Skeletal muscle tissue (tissue), 4 donors: ENCODE data around the gene DNAL4. TPM values are rescaled to one million over a fixed set of nuclear protein-coding genes. Genes with fewer than 3 reads are reported as not detected.

ENCODE experiments used
- H3K27ac ChIP-seq: one replicate; pipeline ENCODE4 v1.7.0; 2013; ENCODE audit warnings: mild to moderate bottlenecking, low read depth, low read length, inconsistent platforms
- H3K27me3 ChIP-seq, 3 donors: one replicate each; pipeline ENCODE4 v1.7.0; 2013; ENCODE audit warnings: low read length in 3 of 3; ENCODE audit not compliant: control insufficient read depth in 3 of 3, insufficient read depth in 3 of 3
- H3K36me3 ChIP-seq, 3 donors: one replicate each; pipeline ENCODE4 v1.7.0; 2013; ENCODE audit warnings: low read length in 3 of 3; ENCODE audit not compliant: control insufficient read depth in 3 of 3, insufficient read depth in 3 of 3
- H3K4me1 ChIP-seq, 3 donors: one replicate each; pipeline ENCODE4 v1.7.0; 2013; ENCODE audit warnings: low read length in 3 of 3, mild to moderate bottlenecking in 3 of 3; ENCODE audit not compliant: control insufficient read depth in 3 of 3, insufficient read depth in 3 of 3
- H3K4me3 ChIP-seq, 3 donors: one replicate each; pipeline ENCODE4 v1.7.0; 2013; ENCODE audit warnings: low read length in 3 of 3
- H3K9ac ChIP-seq, 3 donors: one replicate each; pipeline ENCODE4 v1.7.0; 2013; ENCODE audit warnings: low read length in 3 of 3, mild to moderate bottlenecking in 3 of 3, moderate library complexity in 2 of 3, low read depth in 1 of 3
- H3K9me3 ChIP-seq, 3 donors: one replicate each; pipeline ENCODE4 v1.7.0; 2013; ENCODE audit warnings: low read length in 3 of 3; ENCODE audit not compliant: control insufficient read depth in 3 of 3
- total RNA-seq: library from RNA; depleted of rRNA; stranded (reverse); fragments of >200 nt; gene quantifications from one replicate; pipeline ENCODE4 v1.2.3, GENCODE V29; 2014
- donor health status: Osteomylitis.

The DNAL4 gene
- total RNA-seq, 1 donor from 2014 or later: 12.0 TPM

DNA sequence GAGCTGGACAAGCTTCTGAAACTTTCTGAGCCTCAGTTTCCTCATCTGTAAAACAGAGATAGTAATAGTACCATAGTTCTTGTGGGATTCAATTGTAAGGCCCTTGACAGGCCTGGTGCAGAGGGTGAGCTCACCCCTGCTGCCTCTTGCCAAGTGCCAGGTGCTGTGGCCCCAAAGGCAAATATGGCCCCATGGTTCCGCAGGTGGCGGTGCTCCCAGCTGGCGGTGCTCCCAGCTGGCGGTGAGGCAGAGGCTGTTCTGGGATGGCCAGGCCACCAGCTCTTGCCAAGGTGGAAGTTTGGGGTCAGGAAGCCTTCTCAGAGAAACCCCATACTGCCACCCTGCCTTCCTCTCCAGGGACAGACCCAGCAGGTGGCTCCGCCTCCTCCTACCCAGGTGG lies 41.0 kb upstream of the DNAL4 start:
- no peaks in the 10 kb centered on the region for H3K9me3 ChIP-seq
- peaks cover 45 to 64% (median 51%) of the 10 kb centered on the region in 3 donors for H3K27me3 ChIP-seq
- no peaks in the 10 kb centered on the region for H3K36me3 ChIP-seq
- H3K4me1 ChIP-seq: no peaks in the 10 kb centered on the region
- no peak overlapping the region for H3K27ac ChIP-seq
- no peak overlapping the region for H3K4me3 ChIP-seq
- H3K9ac ChIP-seq: no peak overlapping the region

- H3K27ac ChIP-seq: no peak overlapping the region
- no peak overlapping the region for H3K9ac ChIP-seq
- no peak overlapping the region for H3K4me3 ChIP-seq
- no peaks in the 10 kb centered on the region for H3K36me3 ChIP-seq
- peaks cover 45 to 63% (median 50%) of the 10 kb centered on the region in 3 donors for H3K27me3 ChIP-seq
- H3K4me1 ChIP-seq: no peaks in the 10 kb centered on the region
- H3K9me3 ChIP-seq: no peaks in the 10 kb centered on the region
Observed at GRCh38 chr22:38834215-38834953, 40.4 kb upstream of the DNAL4 start.

DNA sequence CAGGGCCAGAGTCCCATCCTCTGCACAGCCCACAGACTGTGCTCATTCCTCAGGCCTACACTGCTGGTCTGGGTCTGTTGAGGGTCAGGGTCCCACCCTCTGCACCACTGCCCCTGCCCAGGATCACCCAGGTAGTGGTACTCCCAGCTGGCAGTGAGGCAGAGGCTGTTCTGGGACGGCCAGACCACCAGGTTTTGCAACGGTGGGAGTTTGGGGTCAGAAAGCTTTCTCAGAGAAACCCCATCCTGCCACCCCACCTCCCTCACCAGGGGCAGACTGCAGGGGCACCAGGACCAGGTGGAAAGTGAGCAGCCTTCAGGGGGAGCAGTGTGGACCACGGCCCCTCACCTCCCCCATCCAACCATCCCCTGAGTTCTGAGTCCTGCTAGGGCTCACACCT lies 39.1 kb upstream of the DNAL4 start:
- Histone ChIP-seq H3K4me3 (no peak overlapping the region), H3K9ac (no peak overlapping the region), H3K27ac (no peak overlapping the region), H3K36me3 (no peaks in the 10 kb centered on the region), H3K4me1 (no peaks in the 10 kb centered on the region), H3K27me3 (peaks cover 50 to 64% (median 52%) of the 10 kb centered on the region in 3 donors), H3K9me3 (no peaks in the 10 kb centered on the region)

DNA sequence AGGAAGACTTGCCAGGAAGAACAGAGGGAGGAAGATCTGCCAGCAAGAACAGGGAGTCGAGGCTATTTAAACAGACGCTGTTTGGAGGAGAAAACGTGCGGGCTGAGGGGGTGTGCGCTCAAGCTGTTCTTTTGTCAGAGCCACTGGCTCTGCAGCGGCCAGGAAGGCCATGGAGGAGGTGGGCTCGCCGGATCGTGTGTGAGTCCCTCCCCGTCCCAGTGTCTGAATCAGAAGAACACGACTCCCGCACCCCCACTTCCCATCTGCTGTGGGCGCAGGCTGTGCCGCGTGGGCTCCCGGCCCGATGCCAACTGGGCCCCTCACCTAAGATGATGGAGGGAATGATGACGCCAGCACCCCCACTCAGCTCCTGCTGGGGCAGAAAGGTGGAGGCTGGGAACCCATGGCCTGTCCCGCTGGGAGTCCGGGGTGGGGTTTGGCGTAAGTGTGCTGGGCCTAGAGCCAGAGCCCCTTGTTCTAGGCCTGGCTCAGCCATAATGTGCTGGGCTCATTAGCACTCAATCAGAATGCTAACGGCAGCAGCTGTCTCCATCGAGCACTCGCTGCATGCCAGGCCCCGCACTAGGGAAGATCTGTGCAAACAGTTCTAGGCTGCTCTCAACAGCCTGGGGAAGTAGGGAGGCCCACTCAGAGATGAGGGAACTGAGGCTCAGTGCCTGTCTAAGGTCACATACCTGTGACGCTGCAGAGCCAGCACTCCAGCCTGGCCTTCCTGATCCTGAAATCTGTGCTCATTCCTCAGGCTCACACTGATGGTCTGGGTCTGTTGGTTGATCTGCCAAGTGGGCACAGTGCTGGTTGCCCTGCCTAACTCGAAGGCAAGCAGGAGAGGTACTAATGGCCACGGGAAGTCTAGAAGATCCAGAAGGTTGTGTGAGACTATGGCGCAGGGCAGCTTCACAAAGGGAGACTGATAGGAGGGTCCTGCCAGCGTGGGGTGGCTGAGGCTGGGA lies 38.3 kb upstream of the DNAL4 start:
- no peaks in the 10 kb centered on the region for H3K9me3 ChIP-seq
- no peak overlapping the region for H3K4me3 ChIP-seq
- H3K4me1 ChIP-seq: no peaks in the 10 kb centered on the region
- no peaks in the 10 kb centered on the region for H3K36me3 ChIP-seq
- H3K27ac ChIP-seq: no peak overlapping the region
- H3K9ac ChIP-seq: no peak overlapping the region
- peaks cover 50 to 60% (median 51%) of the 10 kb centered on the region in 3 donors for H3K27me3 ChIP-seq

- Histone ChIP-seq H3K9ac (no peak overlapping the region), H3K4me3 (no peak overlapping the region), H3K4me1 (no peaks in the 10 kb centered on the region), H3K9me3 (no peaks in the 10 kb centered on the region), H3K27ac (no peak overlapping the region), H3K27me3 (peaks cover 48 to 54% (median 49%) of the 10 kb centered on the region in 3 donors), H3K36me3 (no peaks in the 10 kb centered on the region)
Observed at GRCh38 chr22:38831166-38831945, 37.4 kb upstream of the DNAL4 start.

GRCh38 chr22:38830845-38831108 lies 36.8 kb upstream of the DNAL4 start:
- H3K27me3 ChIP-seq: peaks cover 43 to 48% (median 46%) of the 10 kb centered on the region in 3 donors
- no peak overlapping the region for H3K9ac ChIP-seq

GRCh38 chr22:38830026-38830844 lies 36.3 kb upstream of the DNAL4 start:
- Histone ChIP-seq H3K9ac (no peak overlapping the region), H3K9me3 (no peaks in the 10 kb centered on the region), H3K27ac (no peak overlapping the region), H3K4me1 (no peaks in the 10 kb centered on the region), H3K27me3 (peaks cover 38 to 43% (median 42%) of the 10 kb centered on the region in 3 donors), H3K4me3 (no peak overlapping the region), H3K36me3 (no peaks in the 10 kb centered on the region)

More at GRCh38 chr22:38830845-38831108, 36.8 kb upstream of the DNAL4 start:
- Histone ChIP-seq H3K4me3 (no peak overlapping the region), H3K27ac (no peak overlapping the region), H3K36me3 (no peaks in the 10 kb centered on the region), H3K4me1 (no peaks in the 10 kb centered on the region), H3K9me3 (no peaks in the 10 kb centered on the region)

DNA sequence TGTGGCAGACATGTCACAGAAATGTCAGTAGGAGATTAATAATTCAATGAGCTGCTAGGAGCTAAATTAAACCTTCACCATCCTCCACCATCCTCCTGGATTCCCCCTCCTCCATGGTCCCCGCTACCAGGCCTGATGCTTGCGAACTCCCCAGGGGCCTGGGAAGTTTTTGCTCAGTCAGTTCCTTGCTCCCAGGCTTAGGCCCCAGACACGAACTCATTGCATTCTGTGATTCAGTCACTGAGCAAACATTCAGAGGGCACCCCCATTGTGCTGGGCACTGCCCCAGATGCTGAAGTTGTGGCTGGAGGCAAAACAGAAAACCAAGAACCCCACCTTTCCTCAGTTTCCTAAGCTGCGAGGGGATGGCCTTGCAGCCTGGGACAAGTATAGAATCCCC lies 35.5 kb upstream of the DNAL4 start:
- no peak overlapping the region for H3K27ac ChIP-seq
- H3K9me3 ChIP-seq: no peaks in the 10 kb centered on the region
- no peak overlapping the region for H3K9ac ChIP-seq
- no peak overlapping the region for H3K4me3 ChIP-seq
- H3K36me3 ChIP-seq: no peaks in the 10 kb centered on the region
- peaks cover 30 to 36% (median 35%) of the 10 kb centered on the region in 3 donors for H3K27me3 ChIP-seq
- no peaks in the 10 kb centered on the region for H3K4me1 ChIP-seq

DNA sequence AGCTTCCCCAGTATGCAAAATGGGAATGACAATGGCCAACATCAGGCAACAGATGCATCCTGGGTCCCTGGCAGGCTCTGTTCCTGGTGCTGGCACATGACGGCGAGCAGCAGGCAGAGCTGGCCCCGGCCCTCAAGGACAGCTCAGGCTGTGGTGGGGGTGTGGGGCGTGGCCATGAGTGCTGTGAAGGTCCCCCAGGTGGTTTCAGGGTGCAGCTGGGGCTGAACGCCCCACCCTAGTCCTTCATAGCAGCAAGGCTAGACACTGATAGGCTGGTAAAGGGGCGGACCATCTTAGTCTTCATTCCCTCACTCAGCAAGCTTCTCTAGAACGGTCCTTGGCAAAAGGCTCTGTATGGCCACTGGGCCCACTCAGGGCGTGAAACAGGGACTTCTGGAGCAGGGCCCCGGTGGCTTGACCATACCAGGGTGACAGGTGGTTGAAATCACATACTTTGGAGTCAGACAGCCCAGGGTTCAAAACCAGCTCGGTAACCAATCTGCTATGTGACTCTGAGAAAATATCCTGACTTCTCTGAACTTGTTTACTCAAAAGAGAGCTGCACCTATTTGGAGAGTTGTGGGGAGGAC lies 34.8 kb upstream of the DNAL4 start:
- H3K9ac ChIP-seq: no peak overlapping the region
- H3K36me3 ChIP-seq: no peaks in the 10 kb centered on the region
- no peak overlapping the region for H3K4me3 ChIP-seq
- no peaks in the 10 kb centered on the region for H3K9me3 ChIP-seq
- H3K4me1 ChIP-seq: no peaks in the 10 kb centered on the region
- no peak overlapping the region for H3K27ac ChIP-seq
- H3K27me3 ChIP-seq: peaks cover 24 to 30% (median 28%) of the 10 kb centered on the region in 3 donors
